ENCODE results near the gene CASP8AP2. TPM values are rescaled to one million over a fixed set of nuclear protein-coding genes. Genes with fewer than 3 reads are reported as not detected.

The CASP8AP2 gene
- total and polyA plus RNA-seq, 2 of the 13 experiments (the other 11 are each of a cell fraction or from before 2014, with no cell fraction given) = 5.7 to 13.5 TPM

DNA sequence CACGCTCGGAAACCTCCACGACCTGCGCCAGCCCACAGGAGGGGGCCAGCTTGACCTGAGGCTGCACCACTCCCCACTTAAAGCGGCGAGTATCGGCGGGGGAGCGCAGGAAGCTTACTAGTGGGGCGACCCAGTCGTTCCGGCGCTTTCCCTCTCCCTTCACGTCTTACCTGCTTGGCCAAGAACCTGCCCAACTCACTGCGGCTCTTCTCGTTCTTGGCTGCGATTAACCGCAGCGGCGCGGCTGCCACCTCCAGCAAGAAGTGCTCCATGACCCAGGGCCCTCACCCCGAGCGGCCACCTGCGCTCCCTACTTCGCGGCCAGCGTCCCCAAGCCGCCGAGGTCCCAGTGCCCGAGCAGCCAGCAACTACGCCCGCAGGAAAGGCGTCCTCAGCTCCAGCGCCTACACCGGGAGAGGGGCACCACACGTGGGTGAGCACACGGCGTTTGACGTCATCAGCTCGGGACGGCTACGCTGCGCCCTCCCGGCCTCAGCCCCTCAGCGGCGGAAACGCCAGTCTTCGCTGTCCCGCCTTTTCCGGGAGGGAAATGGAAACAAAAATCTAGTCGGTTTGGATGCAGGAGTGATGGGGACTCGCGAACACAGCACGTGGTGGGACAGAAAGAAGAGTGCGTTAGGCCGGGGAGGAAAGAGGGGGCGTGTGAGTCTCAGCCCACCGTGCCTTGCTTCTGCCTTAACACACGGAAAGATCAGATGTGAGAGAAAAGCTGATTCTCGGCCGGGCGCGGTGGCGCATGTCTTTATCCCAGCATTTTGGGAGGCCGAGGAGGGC, 10.1 kb upstream of the CASP8AP2 start, which contains the start of gene MDN1 (continued):
- TF ChIP-seq HOXD1 (CRISPR knock-in tag; IDR thresholded peaks at IDR 0.05) (peak; percentile 25; the same call in 1 of the 2 replicates), SALL2 (CRISPR knock-in tag; IDR thresholded peaks at IDR 0.05) (peak; percentile 30), KDM2A (CRISPR knock-in tag; IDR thresholded peaks at IDR 0.05; ENCODE audit: borderline replicate concordance, low read depth) (peak; percentile 91), MATR3 (CRISPR knock-in tag; IDR thresholded peaks at IDR 0.05) (no peak), ZBTB38 (CRISPR knock-in tag; IDR thresholded peaks at IDR 0.05) (peak; percentile 89), SP1 (IDR thresholded peaks at IDR 0.05) (no peak), SP1 (CRISPR knock-in tag; IDR thresholded peaks at IDR 0.05) (peak; percentile 81), HMG20A (CRISPR knock-in tag; IDR thresholded peaks at IDR 0.05; ENCODE audit: borderline replicate concordance) (no peak), ATRX (CRISPR knock-in tag; IDR thresholded peaks at IDR 0.05; ENCODE audit: borderline replicate concordance) (no peak), PAF1 (CRISPR knock-in tag; IDR thresholded peaks at IDR 0.05) (no peak), FIP1L1 (IDR thresholded peaks at IDR 0.05; ENCODE audit: borderline replicate concordance, insufficient read depth, low read depth, low read length) (no peak), TCF7L2 (IDR thresholded peaks at IDR 0.05; ENCODE audit: low read depth, low read length) (no peak), IKZF1 (IDR thresholded peaks at IDR 0.05) (no peak), ZNF335 (CRISPR knock-in tag; IDR thresholded peaks at IDR 0.05) (peak; percentile 79), ZNF572 (CRISPR knock-in tag; IDR thresholded peaks at IDR 0.05) (0 out of 2 replicates have a peak, but pooled peaks have one; percentile 71), ZFYVE20 (CRISPR knock-in tag; IDR thresholded peaks at IDR 0.05; ENCODE audit: borderline replicate concordance, low read depth) (no peak), RARA (CRISPR knock-in tag; IDR thresholded peaks at IDR 0.05) (no peak; the same call in 1 of the 2 replicates), MEIS2 (CRISPR knock-in tag; IDR thresholded peaks at IDR 0.05) (no peak), ZBTB1 (CRISPR knock-in tag; IDR thresholded peaks at IDR 0.05; ENCODE audit: borderline replicate concordance) (no peak), ETV5 (CRISPR knock-in tag; IDR thresholded peaks at IDR 0.05; ENCODE audit: borderline replicate concordance) (0 out of 2 replicates have a peak, but pooled peaks have one; percentile 35)
- TF ChIP-seq, protein P1, sequence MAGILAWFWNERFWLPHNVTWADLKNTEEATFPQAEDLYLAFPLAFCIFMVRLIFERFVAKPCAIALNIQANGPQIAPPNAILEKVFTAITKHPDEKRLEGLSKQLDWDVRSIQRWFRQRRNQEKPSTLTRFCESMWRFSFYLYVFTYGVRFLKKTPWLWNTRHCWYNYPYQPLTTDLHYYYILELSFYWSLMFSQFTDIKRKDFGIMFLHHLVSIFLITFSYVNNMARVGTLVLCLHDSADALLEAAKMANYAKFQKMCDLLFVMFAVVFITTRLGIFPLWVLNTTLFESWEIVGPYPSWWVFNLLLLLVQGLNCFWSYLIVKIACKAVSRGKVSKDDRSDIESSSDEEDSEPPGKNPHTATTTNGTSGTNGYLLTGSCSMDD (CRISPR knock-in tag; IDR thresholded peaks at IDR 0.05) = no peak
- TF ChIP-seq, protein P2, sequence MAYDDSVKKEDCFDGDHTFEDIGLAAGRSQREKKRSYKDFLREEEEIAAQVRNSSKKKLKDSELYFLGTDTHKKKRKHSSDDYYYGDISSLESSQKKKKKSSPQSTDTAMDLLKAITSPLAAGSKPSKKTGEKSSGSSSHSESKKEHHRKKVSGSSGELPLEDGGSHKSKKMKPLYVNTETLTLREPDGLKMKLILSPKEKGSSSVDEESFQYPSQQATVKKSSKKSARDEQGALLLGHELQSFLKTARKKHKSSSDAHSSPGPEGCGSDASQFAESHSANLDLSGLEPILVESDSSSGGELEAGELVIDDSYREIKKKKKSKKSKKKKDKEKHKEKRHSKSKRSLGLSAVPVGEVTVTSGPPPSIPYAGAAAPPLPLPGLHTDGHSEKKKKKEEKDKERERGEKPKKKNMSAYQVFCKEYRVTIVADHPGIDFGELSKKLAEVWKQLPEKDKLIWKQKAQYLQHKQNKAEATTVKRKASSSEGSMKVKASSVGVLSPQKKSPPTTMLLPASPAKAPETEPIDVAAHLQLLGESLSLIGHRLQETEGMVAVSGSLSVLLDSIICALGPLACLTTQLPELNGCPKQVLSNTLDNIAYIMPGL (CRISPR knock-in tag; IDR thresholded peaks at IDR 0.05; ENCODE audit: borderline replicate concordance in 1 of 2, low read depth in 1 of 2) = peak; percentile 73 to 80; a peak in 3 of 4 replicates
- TF ChIP-seq, protein P3, sequence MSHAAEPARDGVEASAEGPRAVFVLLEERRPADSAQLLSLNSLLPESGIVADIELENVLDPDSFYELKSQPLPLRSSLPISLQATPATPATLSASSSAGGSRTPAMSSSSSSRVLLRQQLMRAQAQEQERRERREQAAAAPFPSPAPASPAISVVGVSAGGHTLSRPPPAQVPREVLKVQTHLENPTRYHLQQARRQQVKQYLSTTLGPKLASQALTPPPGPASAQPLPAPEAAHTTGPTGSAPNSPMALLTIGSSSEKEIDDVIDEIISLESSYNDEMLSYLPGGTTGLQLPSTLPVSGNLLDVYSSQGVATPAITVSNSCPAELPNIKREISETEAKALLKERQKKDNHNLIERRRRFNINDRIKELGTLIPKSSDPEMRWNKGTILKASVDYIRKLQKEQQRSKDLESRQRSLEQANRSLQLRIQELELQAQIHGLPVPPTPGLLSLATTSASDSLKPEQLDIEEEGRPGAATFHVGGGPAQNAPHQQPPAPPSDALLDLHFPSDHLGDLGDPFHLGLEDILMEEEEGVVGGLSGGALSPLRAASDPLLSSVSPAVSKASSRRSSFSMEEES (CRISPR knock-in tag; IDR thresholded peaks at IDR 0.05) = peak; percentile 76
- TF ChIP-seq, protein P4, sequence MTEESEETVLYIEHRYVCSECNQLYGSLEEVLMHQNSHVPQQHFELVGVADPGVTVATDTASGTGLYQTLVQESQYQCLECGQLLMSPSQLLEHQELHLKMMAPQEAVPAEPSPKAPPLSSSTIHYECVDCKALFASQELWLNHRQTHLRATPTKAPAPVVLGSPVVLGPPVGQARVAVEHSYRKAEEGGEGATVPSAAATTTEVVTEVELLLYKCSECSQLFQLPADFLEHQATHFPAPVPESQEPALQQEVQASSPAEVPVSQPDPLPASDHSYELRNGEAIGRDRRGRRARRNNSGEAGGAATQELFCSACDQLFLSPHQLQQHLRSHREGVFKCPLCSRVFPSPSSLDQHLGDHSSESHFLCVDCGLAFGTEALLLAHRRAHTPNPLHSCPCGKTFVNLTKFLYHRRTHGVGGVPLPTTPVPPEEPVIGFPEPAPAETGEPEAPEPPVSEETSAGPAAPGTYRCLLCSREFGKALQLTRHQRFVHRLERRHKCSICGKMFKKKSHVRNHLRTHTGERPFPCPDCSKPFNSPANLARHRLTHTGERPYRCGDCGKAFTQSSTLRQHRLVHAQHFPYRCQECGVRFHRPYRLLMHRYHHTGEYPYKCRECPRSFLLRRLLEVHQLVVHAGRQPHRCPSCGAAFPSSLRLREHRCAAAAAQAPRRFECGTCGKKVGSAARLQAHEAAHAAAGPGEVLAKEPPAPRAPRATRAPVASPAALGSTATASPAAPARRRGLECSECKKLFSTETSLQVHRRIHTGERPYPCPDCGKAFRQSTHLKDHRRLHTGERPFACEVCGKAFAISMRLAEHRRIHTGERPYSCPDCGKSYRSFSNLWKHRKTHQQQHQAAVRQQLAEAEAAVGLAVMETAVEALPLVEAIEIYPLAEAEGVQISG (CRISPR knock-in tag; IDR thresholded peaks at IDR 0.05) = peak; percentile 91

Measured in HepG2 (cell line).